ENCODE results near the gene SLC35E1.

The SLC35E1 gene

DNA sequence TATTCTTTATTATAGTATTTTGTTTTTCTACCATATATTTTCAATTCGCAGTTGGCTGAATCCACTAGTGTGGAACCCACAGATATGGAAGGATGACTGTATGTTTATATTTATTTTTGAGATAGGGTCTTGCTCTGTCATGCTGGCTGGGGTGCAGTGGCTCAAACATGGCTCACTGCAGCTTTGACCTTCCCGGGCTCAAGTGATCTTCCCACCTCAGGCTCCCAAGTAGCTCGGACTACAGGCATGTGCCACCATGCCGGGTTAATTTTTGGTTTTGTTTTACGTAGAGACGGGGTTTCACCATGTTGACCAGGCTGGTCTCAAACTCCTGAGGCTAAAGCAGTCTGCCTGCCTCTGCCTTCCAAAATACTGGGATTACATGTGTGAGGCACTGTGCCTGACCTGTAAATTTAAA is 9.6 kb downstream of the SLC35E1 start:
- Histone ChIP-seq H3K27ac (ENCODE audit: low read length) (no peak overlapping the region), H3K9ac (ENCODE audit: low read length) (no peak overlapping the region), H4K20me1 (ENCODE audit: insufficient read depth, low read length) (no peaks in the 10 kb centered on the region), H3K4me1 (ENCODE audit: low read length) (peaks cover 15% of the 10 kb centered on the region), H2AFZ (ENCODE audit: low read length) (no peak overlapping the region), H3K4me2 (ENCODE audit: low read depth, low read length) (no peak overlapping the region), H3F3A (ENCODE audit: insufficient read depth, low read length) (peaks cover 17% of the 10 kb centered on the region), H3K36me3 (replicated peaks; ENCODE audit: insufficient read depth, low read length) (peaks cover 9% of the 10 kb centered on the region; the same call in 1 of the 2 replicates), H3K4me3 (ENCODE audit: low read length) (no peak overlapping the region), H3K9me2 (replicated peaks; ENCODE audit: insufficient read depth, low read length) (no peaks in the 10 kb centered on the region), H3K9me3 (replicated peaks; ENCODE audit: insufficient read depth, low read length) (no peaks in the 10 kb centered on the region), H3K79me2 (ENCODE audit: low read length) (peaks cover 36% of the 10 kb centered on the region), H3K27me3 (replicated peaks; ENCODE audit: insufficient read depth, low read length) (no peaks in the 10 kb centered on the region)
- no peak for DNase-seq
- TF ChIP-seq CTCF (IDR thresholded peaks at IDR 0.05; ENCODE audit: low read length) = no peak
- TF ChIP-seq EZH2 (optimal IDR thresholded peaks at IDR 0.05; ENCODE audit: low read depth, low read length) = no peak
- no peak for TF ChIP-seq EZH2phosphoT487 (IDR thresholded peaks at IDR 0.05; ENCODE audit: low read length)

- H3K27ac ChIP-seq (ENCODE audit: low read length) = no peak overlapping the region
- H3K79me2 ChIP-seq (ENCODE audit: low read length) = peaks cover 31% of the 10 kb centered on the region
- no peak overlapping the region for H2AFZ ChIP-seq (ENCODE audit: low read length)
- no peaks in the 10 kb centered on the region for H4K20me1 ChIP-seq (ENCODE audit: insufficient read depth, low read length)
- no peak overlapping the region for H3K4me2 ChIP-seq (ENCODE audit: low read depth, low read length)
- TF ChIP-seq EZH2phosphoT487 (IDR thresholded peaks at IDR 0.05; ENCODE audit: low read length) (no peak), EZH2 (optimal IDR thresholded peaks at IDR 0.05; ENCODE audit: low read depth, low read length) (no peak), CTCF (IDR thresholded peaks at IDR 0.05; ENCODE audit: low read length) (no peak)
- no peaks in the 10 kb centered on the region for H3K9me2 ChIP-seq (replicated peaks; ENCODE audit: insufficient read depth, low read length)
- H3K36me3 ChIP-seq (replicated peaks; ENCODE audit: insufficient read depth, low read length) = peaks cover 9% of the 10 kb centered on the region; the same call in 1 of the 2 replicates
- H3K4me1 ChIP-seq (ENCODE audit: low read length) = peaks cover 5% of the 10 kb centered on the region
- H3K4me3 ChIP-seq (ENCODE audit: low read length) = no peak overlapping the region
- no peak for DNase-seq
- H3F3A ChIP-seq (ENCODE audit: insufficient read depth, low read length) = peaks cover 4% of the 10 kb centered on the region
- no peaks in the 10 kb centered on the region for H3K9me3 ChIP-seq (replicated peaks; ENCODE audit: insufficient read depth, low read length)
- H3K9ac ChIP-seq (ENCODE audit: low read length) = no peak overlapping the region
- no peaks in the 10 kb centered on the region for H3K27me3 ChIP-seq (replicated peaks; ENCODE audit: insufficient read depth, low read length)
These were observed 10.8 kb downstream of the SLC35E1 start for GRCh38 chr19:16561382-16561781.

DNA sequence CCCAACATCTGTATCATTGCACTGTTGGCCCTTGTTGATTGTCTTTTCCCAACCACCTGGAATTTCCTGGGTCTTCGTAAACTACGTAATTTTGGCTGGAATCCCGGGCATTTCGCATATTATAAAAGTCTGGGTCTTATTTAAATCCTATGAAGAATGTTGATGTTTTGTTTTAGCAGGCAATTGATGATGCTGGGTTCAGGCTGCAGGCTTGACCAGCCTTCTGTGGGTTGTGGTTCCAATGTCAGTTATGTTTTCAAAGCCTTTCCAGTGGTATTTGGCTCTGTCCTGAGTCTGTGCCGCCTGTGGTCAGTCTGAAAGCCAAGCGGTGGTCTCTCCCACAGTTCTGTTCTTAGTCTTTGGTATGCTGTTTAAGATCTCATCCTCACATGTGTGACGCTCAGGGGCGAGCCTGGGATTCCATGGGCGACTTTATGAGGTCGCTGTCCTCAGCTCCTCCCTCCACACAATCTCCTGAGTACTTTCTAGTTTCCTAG is 12.4 kb downstream of the SLC35E1 start:
- Histone ChIP-seq H3K4me3 (ENCODE audit: low read length) (no peak overlapping the region), H3F3A (ENCODE audit: insufficient read depth, low read length) (no peaks in the 10 kb centered on the region), H3K9me3 (replicated peaks; ENCODE audit: insufficient read depth, low read length) (no peaks in the 10 kb centered on the region), H3K27me3 (replicated peaks; ENCODE audit: insufficient read depth, low read length) (no peaks in the 10 kb centered on the region), H4K20me1 (ENCODE audit: insufficient read depth, low read length) (no peaks in the 10 kb centered on the region), H3K27ac (ENCODE audit: low read length) (no peak overlapping the region), H3K4me1 (ENCODE audit: low read length) (no peaks in the 10 kb centered on the region), H3K79me2 (ENCODE audit: low read length) (peaks cover 25% of the 10 kb centered on the region), H3K36me3 (replicated peaks; ENCODE audit: insufficient read depth, low read length) (peaks cover 9% of the 10 kb centered on the region; the same call in 1 of the 2 replicates), H3K9ac (ENCODE audit: low read length) (no peak overlapping the region), H2AFZ (ENCODE audit: low read length) (no peak overlapping the region), H3K4me2 (ENCODE audit: low read depth, low read length) (no peak overlapping the region), H3K9me2 (replicated peaks; ENCODE audit: insufficient read depth, low read length) (no peaks in the 10 kb centered on the region)
- no peak for DNase-seq
- no peak for TF ChIP-seq EZH2 (optimal IDR thresholded peaks at IDR 0.05; ENCODE audit: low read depth, low read length)
- TF ChIP-seq CTCF (IDR thresholded peaks at IDR 0.05; ENCODE audit: low read length) = no peak
- no peak for TF ChIP-seq EZH2phosphoT487 (IDR thresholded peaks at IDR 0.05; ENCODE audit: low read length)

Measured in MM.1S (cell line).